ENCODE results near the gene UVRAG. TPM values are rescaled to one million over a fixed set of nuclear protein-coding genes. Genes with fewer than 3 reads are reported as not detected.

UVRAG gene
- total and polyA plus RNA-seq, 2 of the 13 experiments (the other 11 are each of a cell fraction or from before 2014, with no cell fraction given) = 9.7 to 17.3 TPM

- no TSS peak for BruUV-seq (replicated peaks)
- no peaks in the 10 kb centered on the region for H3K27me3 ChIP-seq (ENCODE audit: control insufficient read depth in 1 of 2, insufficient read depth in 2 of 2, low read length in 2 of 2)
- no peaks in the 10 kb centered on the region for H3K79me2 ChIP-seq (ENCODE audit: insufficient read depth, low read length)
- no peaks in the 10 kb centered on the region for H4K20me1 ChIP-seq (ENCODE audit: insufficient read depth, low read length)
- no peak overlapping the region for H3K4me3 ChIP-seq (replicated peaks in 1 of 3; ENCODE audit: insufficient read depth in 1 of 3, low read depth in 2 of 3, low read length in 3 of 3)
- H3K4me2 ChIP-seq (ENCODE audit: low read depth, low read length) = no peak overlapping the region
- 89% methylated on average over 1 of the region's 1 CpG for WGBS (ENCODE audit: low lambda C conversion rate)
- peaks cover 2 to 6% of the 10 kb centered on the region in 2 experiments; a peak in 1 of 5 replicates for H3K36me3 ChIP-seq (replicated peaks in 1 of 2; ENCODE audit: control insufficient read depth in 1 of 2, insufficient read depth in 2 of 2, low read length in 2 of 2)
- FAIRE-seq (no peak), DNase-seq (ENCODE audit: low spot score) (no peak), ATAC-seq (no peak)
- H2AFZ ChIP-seq (ENCODE audit: low read length) = no peak overlapping the region
- CTCF ChIA-PET (ENCODE audit: low intra/inter-chr PET ratio, low total read pairs) = no interaction called here
- no peak overlapping the region for H3K27ac ChIP-seq (ENCODE audit: extremely low read length, insufficient read depth, low read length)
- TF ChIP-seq ZNF10 (CRISPR knock-in tag; IDR thresholded peaks at IDR 0.05; ENCODE audit: borderline replicate concordance, low read depth) (no peak), ZSCAN21 (CRISPR knock-in tag; IDR thresholded peaks at IDR 0.05; ENCODE audit: borderline replicate concordance) (no peak), KLF15 (CRISPR knock-in tag; IDR thresholded peaks at IDR 0.05; ENCODE audit: borderline replicate concordance) (no peak), FOXC1 (CRISPR knock-in tag; IDR thresholded peaks at IDR 0.05; ENCODE audit: borderline replicate concordance) (no peak), ZNF234 (CRISPR knock-in tag; conservative IDR thresholded peaks at IDR 0.05) (no peak), ZBTB1 (CRISPR knock-in tag; IDR thresholded peaks at IDR 0.05; ENCODE audit: borderline replicate concordance) (no peak), ZBTB46 (CRISPR knock-in tag; IDR thresholded peaks at IDR 0.05; ENCODE audit: borderline replicate concordance) (no peak), RFX3 (CRISPR knock-in tag; IDR thresholded peaks at IDR 0.05) (no peak), ZNF546 (CRISPR knock-in tag; conservative IDR thresholded peaks at IDR 0.05) (no peak)
- intact Hi-C loops (cut with micrococcal nuclease; ENCODE audit: unreplicated experiment) = no loop called here
- in situ Hi-C loops (cut with HindIII; ENCODE audit: extremely low pct_ligation_motif_present, low pct_unique_long_range_greater_than_20kb) = no loop called here
- H3K4me1 ChIP-seq (ENCODE audit: insufficient read depth, low read length) = no peaks in the 10 kb centered on the region
- POLR2A ChIA-PET = no interaction called here
- no peak overlapping the region for H3K9ac ChIP-seq (ENCODE audit: insufficient read depth, low read depth, low read length)
- H3K9me3 ChIP-seq (ENCODE audit: low read length) = no peaks in the 10 kb centered on the region
These were observed 261.7 kb downstream of the UVRAG start for GRCh38 chr11:76076749-76077148.

Measured in HepG2 (cell line).